ENCODE measurements around the gene MRPL4. TPM values are rescaled to one million over a fixed set of nuclear protein-coding genes. Genes with fewer than 3 reads are reported as not detected.

Gene MRPL4
- total and polyA plus RNA-seq, 2 of the 13 experiments (the other 11 are each of a cell fraction or from before 2014, with no cell fraction given): 40.6 to 42.5 TPM

- peak overlapping the region; percentile 21; the same call in 1 of the 2 replicates for H3K4me2 ChIP-seq (ENCODE audit: low read depth, low read length)
- peaks cover 32% of the 10 kb centered on the region for H3K4me1 ChIP-seq (ENCODE audit: insufficient read depth, low read length)
- TF ChIP-seq FOXP1 (IDR thresholded peaks at IDR 0.05) (no peak), FOXP1 (CRISPR knock-in tag; IDR thresholded peaks at IDR 0.05) (no peak), ZNF607 (CRISPR knock-in tag; IDR thresholded peaks at IDR 0.05; ENCODE audit: borderline replicate concordance) (0 out of 2 replicates have a peak, but pooled peaks have one; percentile 43), ATRX (CRISPR knock-in tag; IDR thresholded peaks at IDR 0.05; ENCODE audit: borderline replicate concordance) (no peak), HOXA9 (CRISPR knock-in tag; IDR thresholded peaks at IDR 0.05; ENCODE audit: borderline replicate concordance) (no peak), PHF20 (CRISPR knock-in tag; IDR thresholded peaks at IDR 0.05) (no peak), ZNF83 (CRISPR knock-in tag; IDR thresholded peaks at IDR 0.05; ENCODE audit: borderline replicate concordance) (no peak), RORA (CRISPR knock-in tag; IDR thresholded peaks at IDR 0.05) (no peak), HNRNPL (IDR thresholded peaks at IDR 0.05; ENCODE audit: low read depth, low read length) (0 out of 2 replicates have a peak, but pooled peaks have one; percentile 59), ZNF350 (CRISPR knock-in tag; IDR thresholded peaks at IDR 0.05; ENCODE audit: borderline replicate concordance, low read depth) (peak; percentile 53; the same call in 1 of the 2 replicates), LCORL (IDR thresholded peaks at IDR 0.05) (no peak), LCORL (CRISPR knock-in tag; IDR thresholded peaks at IDR 0.05) (0 out of 2 replicates have a peak, but pooled peaks have one; percentile 39), FOXM1 (CRISPR knock-in tag; IDR thresholded peaks at IDR 0.05) (no peak), NKX3-1 (CRISPR knock-in tag; IDR thresholded peaks at IDR 0.05) (no peak), ZNF30 (CRISPR knock-in tag; IDR thresholded peaks at IDR 0.05) (no peak), MLLT10 (CRISPR knock-in tag; IDR thresholded peaks at IDR 0.05) (no peak), ZNF335 (CRISPR knock-in tag; IDR thresholded peaks at IDR 0.05) (peak; percentile 76; the same call in 1 of the 2 replicates), ASH2L (IDR thresholded peaks at IDR 0.05; ENCODE audit: insufficient read length, low read depth, low read length) (no peak), ZFYVE20 (CRISPR knock-in tag; IDR thresholded peaks at IDR 0.05; ENCODE audit: borderline replicate concordance, low read depth) (no peak), ZC3H13 (CRISPR knock-in tag; IDR thresholded peaks at IDR 0.05) (no peak), REPIN1 (CRISPR knock-in tag; IDR thresholded peaks at IDR 0.05; ENCODE audit: borderline replicate concordance, low read depth) (no peak), AKAP8 (CRISPR knock-in tag; IDR thresholded peaks at IDR 0.05) (no peak), HMGXB4 (CRISPR knock-in tag; IDR thresholded peaks at IDR 0.05; ENCODE audit: borderline replicate concordance in 1 of 2, low read depth in 1 of 2) (0 out of 4 replicates have a peak, but pooled peaks of 1 of the 2 experiments have one; percentile 13), ETV6 (CRISPR knock-in tag; conservative IDR thresholded peaks at IDR 0.05) (no peak), ZNF121 (CRISPR knock-in tag; IDR thresholded peaks at IDR 0.05) (no peak), HMG20B (CRISPR knock-in tag; conservative IDR thresholded peaks at IDR 0.05) (no peak)
Measured at GRCh38 chr19:10206226-10206885, 45.7 kb upstream of the MRPL4 start.

More at GRCh38 chr19:10206226-10206885, 45.7 kb upstream of the MRPL4 start:
- POLR2A ChIA-PET: interaction anchor here (0.7 to 1.9 kb wide), 3 partner anchors 9 to 93 kb away, joined by 3 to 11 read pairs (median 3); partner anchors contain the start of gene DNMT1
- WGBS (ENCODE audit: low lambda C conversion rate): 18% methylated on average over 5 of the region's 10 CpGs
- in situ Hi-C loops (cut with HindIII; ENCODE audit: extremely low pct_ligation_motif_present, low pct_unique_long_range_greater_than_20kb) (no loop called here), intact Hi-C loops (cut with micrococcal nuclease; ENCODE audit: unreplicated experiment) (no loop called here)
- Histone ChIP-seq H3K27me3 (ENCODE audit: control insufficient read depth in 1 of 2, insufficient read depth in 2 of 2, low read length in 2 of 2) (no peaks in the 10 kb centered on the region; a peak in 2 of 5 replicates), H3K9ac (ENCODE audit: insufficient read depth, low read depth, low read length) (no peak overlapping the region), H3K36me3 (replicated peaks in 1 of 2; ENCODE audit: control insufficient read depth in 1 of 2, insufficient read depth in 2 of 2, low read length in 2 of 2) (no peaks in the 10 kb centered on the region), H3K79me2 (ENCODE audit: insufficient read depth, low read length) (no peaks in the 10 kb centered on the region), H3K27ac (ENCODE audit: extremely low read length, insufficient read depth, low read length) (no peak overlapping the region), H3K9me3 (ENCODE audit: low read length) (no peaks in the 10 kb centered on the region), H2AFZ (ENCODE audit: low read length) (no peak overlapping the region), H4K20me1 (ENCODE audit: insufficient read depth, low read length) (no peaks in the 10 kb centered on the region), H3K4me3 (replicated peaks in 1 of 3; ENCODE audit: insufficient read depth in 1 of 3, low read depth in 2 of 3, low read length in 3 of 3) (no peak overlapping the region)
- no TSS peak for BruUV-seq (replicated peaks)
- FAIRE-seq: no peak
- DNase-seq (ENCODE audit: low spot score): peak; percentile 45
- CTCF ChIA-PET (ENCODE audit: low intra/inter-chr PET ratio, low total read pairs): no interaction called here
- peak; percentile 92 for ATAC-seq

All from HepG2 (cell line).